Upper lobe of left lung (tissue), 6 donors: ENCODE data around the gene EXOC4. TPM values are rescaled to one million over a fixed set of nuclear protein-coding genes. Genes with fewer than 3 reads are reported as not detected.
"Not testable (repeated sequence)": the region's sequence is repeated elsewhere in the genome, so short reads cannot be mapped to it uniquely, and the experiment has no call there.

Source experiments
- ATAC-seq, 2 donors: fragments of 200-7000 bp; cut with Tn5 transposase; one replicate each; pipeline ENCODE4 v1.9.1; 2022; ENCODE audit warnings: mild to moderate bottlenecking in 2 of 2, moderate library complexity in 2 of 2; ENCODE audit not compliant: low FRiP score in 2 of 2
- DNase-seq, 2 donors: peaks; one replicate each; pipeline ENCODE4 v3.0.0-alpha.2; 2019 to 2020
- H3K27ac ChIP-seq, 4 donors: fragments of 200-600 bp; sonication (generic); one replicate each; pipeline ENCODE4 v1.5.1; 2016 to 2019
- H3K27me3 ChIP-seq, 4 donors: fragments of 200-600 bp; sonication (generic); one replicate each; pipeline ENCODE4 v1.5.1; 2017 to 2019
- H3K36me3 ChIP-seq, 4 donors: fragments of 200-600 bp; sonication (generic); one replicate each; pipeline ENCODE4 v1.5.1; 2016 to 2019
- H3K4me1 ChIP-seq, 4 donors: fragments of 200-600 bp; sonication (generic); one replicate each; pipeline ENCODE4 v1.5.1; 2018 to 2019
- H3K4me3 ChIP-seq, 4 donors: fragments of 200-600 bp; sonication (generic); one replicate each; pipeline ENCODE4 v1.5.1; 2017 to 2019; ENCODE audit warnings: mild to moderate bottlenecking in 2 of 4, moderate library complexity in 1 of 4
- H3K9me3 ChIP-seq, 4 donors: fragments of 200-600 bp; sonication (generic); one replicate each; pipeline ENCODE4 v1.5.1; 2018 to 2019
- EP300 ChIP-seq, 4 donors: sonication (generic); formaldehyde crosslinking; IDR thresholded peaks; one replicate each; pipeline ENCODE4 v1.5.1; 2017; ENCODE audit warnings: antibody characterized with exemption in 4 of 4, control low read depth in 2 of 4
- POLR2A ChIP-seq, 4 donors: fragments of 450-650 bp; IDR thresholded peaks; one replicate each; pipeline ENCODE4 v1.5.1; 2016 to 2017; ENCODE audit warnings: antibody characterized with exemption in 4 of 4, mild to moderate bottlenecking in 2 of 4
- POLR2AphosphoS5 ChIP-seq, 2 donors: sonication (generic); formaldehyde crosslinking; IDR thresholded peaks; one replicate each; pipeline ENCODE4 v1.5.1; 2017; ENCODE audit warnings: antibody characterized with exemption in 2 of 2
- WGBS, 2 donors: methylation state at CpG; one replicate each; pipeline ENCODE4 v1.1.5; 2017 to 2018; 5-methylcytosine and 5-hydroxymethylcytosine counted together
- total RNA-seq, 6 donors: library from RNA; depleted of rRNA in 4 of 6; stranded (reverse); fragments of >200 nt in 4 of 6; gene quantifications; one replicate each; pipeline versions ENCODE4 v1.1.0 to v1.2.1, GENCODE V29; 2016 to 2021
- TF ChIP-seq, protein P1 (sequence below), 6 experiments: fragments of 450-650 bp in 4 of 6; fragments of 200-600 bp in 2 of 6; sonication (generic) in 2 of 6; IDR thresholded peaks; one replicate each; pipeline ENCODE4 v1.5.1; 2016 to 2019; ENCODE audit warnings: antibody characterized with exemption in 6 of 6
- donor health status: DM: no; HTN: no; CAD: no; lungs with moderate emphysema.
- donor health status: DM: no; HTN: yes; CAD: no; lungs with severe emphysema.

EXOC4 gene
- total RNA-seq, 6 donors from 2014 or later: 56.3 to 325 (median 99.4) TPM

DNA sequence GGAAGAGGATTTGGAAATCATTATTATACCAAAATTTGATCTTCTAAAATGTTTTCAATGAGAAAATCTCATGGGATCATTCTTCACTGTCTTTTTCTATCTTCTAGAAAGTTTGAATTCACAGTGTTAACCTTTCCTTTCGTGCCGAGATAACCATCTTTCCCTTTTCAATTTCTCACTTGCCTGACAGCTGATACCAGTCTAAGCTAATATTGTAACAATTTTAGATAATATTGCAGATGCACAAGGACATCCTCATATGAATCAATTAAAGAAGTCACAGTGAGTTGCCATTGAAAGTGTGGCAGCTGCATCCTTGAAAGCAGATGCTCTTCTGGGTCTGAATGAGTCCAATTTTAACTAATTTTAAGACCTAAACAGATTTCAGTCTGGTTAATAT, 734.7 kb downstream of the EXOC4 start:
- Histone ChIP-seq H3K27ac (no peak overlapping the region), H3K4me3 (no peak overlapping the region), H3K4me1 (no peaks in the 10 kb centered on the region), H3K36me3 (no peaks in the 10 kb centered on the region), H3K9me3 (no peaks in the 10 kb centered on the region), H3K27me3 (no peaks in the 10 kb centered on the region)
- no peak for DNase-seq
- TF ChIP-seq EP300 (IDR thresholded peaks at IDR 0.05): no peak
- TF ChIP-seq POLR2A (IDR thresholded peaks at IDR 0.05): no peak
- TF ChIP-seq, protein P1, sequence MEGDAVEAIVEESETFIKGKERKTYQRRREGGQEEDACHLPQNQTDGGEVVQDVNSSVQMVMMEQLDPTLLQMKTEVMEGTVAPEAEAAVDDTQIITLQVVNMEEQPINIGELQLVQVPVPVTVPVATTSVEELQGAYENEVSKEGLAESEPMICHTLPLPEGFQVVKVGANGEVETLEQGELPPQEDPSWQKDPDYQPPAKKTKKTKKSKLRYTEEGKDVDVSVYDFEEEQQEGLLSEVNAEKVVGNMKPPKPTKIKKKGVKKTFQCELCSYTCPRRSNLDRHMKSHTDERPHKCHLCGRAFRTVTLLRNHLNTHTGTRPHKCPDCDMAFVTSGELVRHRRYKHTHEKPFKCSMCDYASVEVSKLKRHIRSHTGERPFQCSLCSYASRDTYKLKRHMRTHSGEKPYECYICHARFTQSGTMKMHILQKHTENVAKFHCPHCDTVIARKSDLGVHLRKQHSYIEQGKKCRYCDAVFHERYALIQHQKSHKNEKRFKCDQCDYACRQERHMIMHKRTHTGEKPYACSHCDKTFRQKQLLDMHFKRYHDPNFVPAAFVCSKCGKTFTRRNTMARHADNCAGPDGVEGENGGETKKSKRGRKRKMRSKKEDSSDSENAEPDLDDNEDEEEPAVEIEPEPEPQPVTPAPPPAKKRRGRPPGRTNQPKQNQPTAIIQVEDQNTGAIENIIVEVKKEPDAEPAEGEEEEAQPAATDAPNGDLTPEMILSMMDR (IDR thresholded peaks at IDR 0.05): no peak
- no peak for TF ChIP-seq POLR2AphosphoS5 (IDR thresholded peaks at IDR 0.05)
- no peak for ATAC-seq
- 43 to 87% methylated on average over 2 of the region's 2 CpGs for WGBS, 2 donors

DNA sequence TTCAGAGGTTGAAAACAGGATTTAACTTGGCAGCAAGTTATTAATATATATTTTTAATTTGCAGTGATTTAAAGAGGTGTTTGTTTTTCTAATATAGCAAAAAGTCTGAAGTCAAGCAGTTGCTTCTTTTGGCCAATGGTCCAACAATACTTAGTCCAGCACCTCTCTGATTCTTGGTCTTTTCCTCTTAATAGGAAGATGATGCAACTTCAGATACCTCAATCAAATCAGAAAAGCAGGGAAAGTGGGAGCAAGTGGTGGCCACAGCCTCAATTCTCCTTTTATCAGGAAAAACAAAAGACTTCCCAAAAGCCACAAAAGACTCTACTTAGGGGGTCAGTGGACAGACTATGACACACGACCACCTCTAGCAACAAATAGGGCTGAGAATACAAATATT, 740.7 kb downstream of the EXOC4 start:
- ATAC-seq (no peak), DNase-seq (no peak)
- TF ChIP-seq EP300 (IDR thresholded peaks at IDR 0.05): no peak
- H3K4me1 ChIP-seq: no peaks in the 10 kb centered on the region
- H3K4me3 ChIP-seq: no peak overlapping the region
- peaks cover 0 to 2% (median 0%) of the 10 kb centered on the region in 4 donors for H3K36me3 ChIP-seq
- no peaks in the 10 kb centered on the region for H3K9me3 ChIP-seq
- WGBS, 2 donors: 79 to 92% methylated on average over 1 of the region's 1 CpG
- H3K27ac ChIP-seq: no peak overlapping the region
- H3K27me3 ChIP-seq: no peaks in the 10 kb centered on the region

DNA sequence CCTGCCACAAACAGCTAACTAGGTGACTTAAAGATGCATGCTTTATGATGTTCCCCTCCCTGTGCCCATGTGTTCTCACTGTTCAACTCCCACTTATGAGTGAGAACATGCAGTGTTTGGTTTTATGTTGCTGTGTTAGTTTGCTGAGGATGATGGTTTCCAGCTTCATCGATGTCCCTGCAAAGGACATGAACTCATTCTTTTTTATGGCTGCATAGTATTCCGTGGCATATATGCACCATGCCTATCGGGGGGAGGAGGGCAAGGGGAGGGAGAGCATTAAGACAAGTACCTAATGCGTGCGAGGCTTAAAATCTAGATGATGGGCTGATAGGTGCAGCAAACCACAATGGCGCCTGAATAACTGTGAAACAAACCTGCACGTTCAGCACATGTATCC, 741.2 kb downstream of the EXOC4 start:
- not testable (repeated sequence) for DNase-seq
- WGBS, 2 donors: 95% methylated on average over 7 of the region's 7 CpGs

DNA sequence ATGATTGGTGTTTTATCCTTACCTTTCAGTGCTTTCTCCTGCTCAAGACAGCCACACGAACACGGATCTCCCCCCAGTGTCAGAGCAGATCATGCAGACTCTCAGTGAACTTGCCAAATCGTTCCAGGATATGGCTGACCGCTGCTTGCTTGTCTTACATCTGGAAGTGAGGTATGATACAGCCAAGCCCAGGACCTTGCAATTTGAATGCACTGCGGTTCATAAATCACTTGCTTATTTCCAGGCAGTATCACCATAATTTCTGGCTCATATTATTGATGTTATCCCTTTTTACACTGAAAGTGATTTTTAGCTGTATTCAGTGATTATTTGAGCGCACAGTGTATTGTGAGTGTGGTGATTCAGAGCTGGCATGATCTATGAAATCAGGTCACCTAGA, 744.6 kb downstream of the EXOC4 start:
- H3K27ac ChIP-seq: no peak overlapping the region
- H3K4me3 ChIP-seq: no peak overlapping the region
- 94 to 95% methylated on average over 6 of the region's 6 CpGs for WGBS, 2 donors
- no peak for DNase-seq
- H3K27me3 ChIP-seq: no peaks in the 10 kb centered on the region
- ATAC-seq: no peak
- no peaks in the 10 kb centered on the region for H3K4me1 ChIP-seq
- peaks cover 0 to 5% (median 0%) of the 10 kb centered on the region in 4 donors for H3K36me3 ChIP-seq
- H3K9me3 ChIP-seq: no peaks in the 10 kb centered on the region
- no peak for TF ChIP-seq POLR2A (IDR thresholded peaks at IDR 0.05)
- no peak for TF ChIP-seq POLR2AphosphoS5 (IDR thresholded peaks at IDR 0.05)
- TF ChIP-seq EP300 (IDR thresholded peaks at IDR 0.05): no peak
- TF ChIP-seq, protein P1 (IDR thresholded peaks at IDR 0.05): no peak

More for the DNA sequence above, 741.2 kb downstream of the EXOC4 start:
- not testable (repeated sequence) for H3K9me3 ChIP-seq, H3K4me1 ChIP-seq, H3K4me3 ChIP-seq, ATAC-seq, H3K27me3 ChIP-seq, H3K36me3 ChIP-seq, H3K27ac ChIP-seq

DNA sequence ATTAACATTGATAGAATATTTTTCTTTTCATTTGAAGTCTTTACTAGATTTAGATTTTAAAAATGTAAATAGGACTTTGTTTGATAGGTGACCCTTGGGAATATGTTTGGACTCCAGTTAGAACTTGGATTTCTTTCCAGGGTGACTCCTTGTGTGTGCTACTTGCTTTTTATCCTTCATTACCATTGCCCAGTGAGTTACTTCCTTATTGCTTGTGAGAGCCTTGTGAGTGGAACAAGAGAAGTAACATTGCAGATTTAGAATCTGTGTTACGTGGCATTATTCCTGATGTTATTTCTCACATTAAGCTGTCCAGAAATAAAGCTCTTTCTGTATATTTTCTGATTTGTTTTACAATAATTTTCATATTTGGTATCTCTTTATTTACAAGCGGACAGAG, 746.3 kb downstream of the EXOC4 start:
- TF ChIP-seq POLR2A (IDR thresholded peaks at IDR 0.05): no peak
- TF ChIP-seq, protein P1 (IDR thresholded peaks at IDR 0.05): no peak
- peaks cover 0 to 5% (median 0%) of the 10 kb centered on the region in 4 donors for H3K36me3 ChIP-seq

DNA sequence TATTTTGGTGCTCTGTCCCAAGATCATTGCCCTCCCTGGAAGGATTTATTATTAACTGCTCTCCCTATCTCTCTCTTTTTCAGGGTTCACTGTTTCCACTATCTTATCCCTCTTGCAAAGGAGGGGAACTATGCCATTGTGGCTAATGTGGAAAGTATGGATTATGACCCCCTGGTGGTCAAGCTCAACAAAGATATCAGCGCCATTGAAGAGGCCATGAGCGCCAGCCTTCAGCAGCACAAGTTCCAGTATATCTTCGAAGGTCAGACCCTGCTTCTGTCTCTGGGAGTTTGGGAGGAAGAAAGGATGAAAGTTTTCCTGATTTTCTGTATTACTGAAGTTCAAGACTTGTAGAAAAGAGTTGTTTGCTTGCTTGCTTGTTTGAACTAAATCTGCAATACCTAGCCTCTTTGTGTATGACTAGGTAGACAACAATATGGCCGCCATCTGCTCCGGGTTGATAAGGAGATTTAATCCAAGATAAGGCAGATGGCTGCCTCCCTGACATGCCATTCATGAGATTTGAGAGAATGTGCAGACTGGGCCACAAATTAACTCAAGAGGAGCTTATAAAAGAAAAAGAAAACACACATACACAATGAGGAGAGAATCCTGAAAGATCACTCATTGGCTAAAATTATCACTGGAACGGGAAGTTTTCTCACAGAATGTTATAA, 752.1 kb downstream of the EXOC4 start:
- DNase-seq (no peak), ATAC-seq (no peak)
- Histone ChIP-seq H3K9me3 (no peaks in the 10 kb centered on the region), H3K36me3 (peaks cover 0 to 2% (median 0%) of the 10 kb centered on the region in 4 donors), H3K4me3 (no peak overlapping the region), H3K4me1 (no peaks in the 10 kb centered on the region), H3K27ac (no peak overlapping the region), H3K27me3 (no peaks in the 10 kb centered on the region)
- 97 to 98% methylated on average over 6 of the region's 6 CpGs for WGBS, 2 donors
- no peak for TF ChIP-seq EP300 (IDR thresholded peaks at IDR 0.05)
- no peak for TF ChIP-seq POLR2A (IDR thresholded peaks at IDR 0.05)
- TF ChIP-seq, protein P1 (IDR thresholded peaks at IDR 0.05): no peak
- TF ChIP-seq POLR2AphosphoS5 (IDR thresholded peaks at IDR 0.05): no peak

More for the DNA sequence above, 746.3 kb downstream of the EXOC4 start:
- Histone ChIP-seq H3K27me3 (no peaks in the 10 kb centered on the region), H3K9me3 (no peaks in the 10 kb centered on the region), H3K27ac (no peak overlapping the region), H3K4me1 (no peaks in the 10 kb centered on the region), H3K4me3 (no peak overlapping the region)
- ATAC-seq: no peak
- 96% methylated on average over 2 of the region's 2 CpGs for WGBS, 2 donors
- DNase-seq: no peak
